Liver (tissue), 9 donors: ENCODE results near the gene MAFG. TPM values are rescaled to one million over a fixed set of nuclear protein-coding genes. Genes with fewer than 3 reads are reported as not detected.

Experiments
- DNase-seq: peaks from one replicate; pipeline ENCODE4 v3.0.0-alpha.2; 2017; ENCODE audit warnings: low spot score
- H3K27ac ChIP-seq, 2 donors: one replicate each; pipeline ENCODE4 v1.7.0; 2013; ENCODE audit warnings: inconsistent platforms in 2 of 2, low read length in 2 of 2, control low read depth in 1 of 2, low read depth in 1 of 2, mild to moderate bottlenecking in 1 of 2
- H3K27me3 ChIP-seq, 4 donors: one replicate each; pipeline versions ENCODE4 v1.6.1 to v1.7.0; 2013; ENCODE audit warnings: low read length in 3 of 4, inconsistent platforms in 1 of 4, mild to moderate bottlenecking in 1 of 4, moderate library complexity in 1 of 4; ENCODE audit not compliant: control insufficient read depth in 4 of 4, insufficient read depth in 4 of 4
- H3K36me3 ChIP-seq, 4 donors: one replicate each; pipeline versions ENCODE4 v1.6.1 to v1.7.0; 2013; ENCODE audit warnings: low read length in 3 of 4, mild to moderate bottlenecking in 3 of 4, low read depth in 1 of 4, moderate library complexity in 1 of 4; ENCODE audit not compliant: control insufficient read depth in 4 of 4, insufficient read depth in 3 of 4
- H3K4me1 ChIP-seq, 4 donors: one replicate each; pipeline versions ENCODE4 v1.6.1 to v1.7.0; 2013; ENCODE audit warnings: low read length in 3 of 4, mild to moderate bottlenecking in 3 of 4, moderate library complexity in 1 of 4; ENCODE audit not compliant: control insufficient read depth in 4 of 4, insufficient read depth in 4 of 4
- H3K4me3 ChIP-seq, 3 donors: one replicate each; pipeline versions ENCODE4 v1.6.1 to v1.7.0; 2013; ENCODE audit warnings: low read length in 3 of 3, control low read depth in 1 of 3, low read depth in 1 of 3, mild to moderate bottlenecking in 1 of 3
- H3K9ac ChIP-seq, 2 donors: one replicate each; pipeline ENCODE4 v1.7.0; 2013; ENCODE audit warnings: low read length in 2 of 2, mild to moderate bottlenecking in 2 of 2, moderate library complexity in 2 of 2, control low read depth in 1 of 2, low read depth in 1 of 2
- H3K9me3 ChIP-seq, 4 donors: one replicate each; pipeline versions ENCODE4 v1.6.1 to v1.7.0; 2013; ENCODE audit warnings: low read length in 3 of 4; ENCODE audit not compliant: control insufficient read depth in 4 of 4
- EGR1 ChIP-seq, 2 donors: IDR thresholded peaks; 2 replicates each; pipeline ENCODE4 v1.6.1; 2016 to 2018; ENCODE audit warnings: antibody characterized with exemption in 2 of 2, low read depth in 2 of 2
- FOXA1 ChIP-seq: IDR thresholded peaks from 2 replicates; pipeline ENCODE4 v1.6.1; 2016; ENCODE audit warnings: antibody characterized with exemption
- FOXA2 ChIP-seq: IDR thresholded peaks from 2 replicates; pipeline ENCODE4 v1.6.1; 2016; ENCODE audit warnings: antibody characterized with exemption
- GABPA ChIP-seq, 2 donors: IDR thresholded peaks in 1 of 2; conservative IDR thresholded peaks in 1 of 2; 2 replicates each; pipeline ENCODE4 v1.6.1; 2016; ENCODE audit warnings: antibody characterized with exemption in 2 of 2, mild to moderate bottlenecking in 1 of 2, moderate library complexity in 1 of 2
- HNF4A ChIP-seq, 2 donors: conservative IDR thresholded peaks; 2 replicates each; pipeline ENCODE4 v1.6.1; 2016; ENCODE audit warnings: antibody characterized with exemption in 2 of 2, mild to moderate bottlenecking in 2 of 2
- HNF4G ChIP-seq: IDR thresholded peaks from 2 replicates; pipeline ENCODE4 v1.6.1; 2016; ENCODE audit warnings: antibody characterized with exemption
- JUND ChIP-seq, 2 donors: IDR thresholded peaks; 2 replicates each; pipeline ENCODE4 v1.6.1; 2016; ENCODE audit warnings: antibody characterized with exemption in 2 of 2
- NR2F2 ChIP-seq: IDR thresholded peaks from 2 replicates; pipeline ENCODE4 v1.6.1; 2016; ENCODE audit warnings: antibody characterized with exemption
- RAD21 ChIP-seq, 2 donors: IDR thresholded peaks; 2 replicates each; pipeline ENCODE4 v1.6.1; 2016; ENCODE audit warnings: antibody characterized with exemption in 2 of 2, mild to moderate bottlenecking in 2 of 2
- RXRA ChIP-seq, 2 donors: IDR thresholded peaks; 2 replicates each; pipeline ENCODE4 v1.6.1; 2017 to 2018; ENCODE audit warnings: antibody characterized with exemption in 2 of 2, mild to moderate bottlenecking in 1 of 2
- SP1 ChIP-seq: IDR thresholded peaks from 2 replicates; pipeline ENCODE4 v1.6.1; 2018; ENCODE audit warnings: antibody characterized with exemption, mild to moderate bottlenecking
- TAF1 ChIP-seq: conservative IDR thresholded peaks from 2 replicates; pipeline ENCODE4 v1.6.1; 2016; ENCODE audit warnings: antibody characterized with exemption, mild to moderate bottlenecking
- YY1 ChIP-seq: IDR thresholded peaks from 2 replicates; pipeline ENCODE4 v1.6.1; 2016; ENCODE audit warnings: antibody characterized with exemption, mild to moderate bottlenecking
- WGBS: extraction: QIAGEN DNeasy Blood & Tissue Kit; methylation state at CpG from one replicate; pipeline ENCODE4 v1.1.7; 2013; 5-methylcytosine and 5-hydroxymethylcytosine counted together
- polyA plus RNA-seq, 2 donors: library from polyadenylated mRNA; stranded (reverse) in 1 of 2; unstranded in 1 of 2; fragments of 200-250 nt in 1 of 2; fragments of >200 nt in 1 of 2; fragmentation: Nextera tagmentation in 1 of 2; extraction: Ambion mirVana in 1 of 2; gene quantifications; one replicate each; pipeline versions ENCODE4 v1.2.1 to v1.2.3, GENCODE V29; 2013 to 2015
- total RNA-seq, 2 donors: library from RNA; depleted of rRNA; stranded (reverse); fragments of >200 nt; gene quantifications; one replicate each; pipeline ENCODE4 v1.2.3, GENCODE V29; 2014
- TF ChIP-seq, protein P1 (sequence below): IDR thresholded peaks from 2 replicates; pipeline ENCODE4 v1.6.1; 2016; ENCODE audit warnings: antibody characterized with exemption
- TF ChIP-seq, protein P2 (sequence below): IDR thresholded peaks from 2 replicates; pipeline ENCODE4 v1.6.1; 2016; ENCODE audit warnings: antibody characterized with exemption
- TF ChIP-seq, protein P3 (sequence below): IDR thresholded peaks from 2 replicates; pipeline ENCODE4 v1.6.1; 2016; ENCODE audit warnings: antibody characterized with exemption, mild to moderate bottlenecking
- TF ChIP-seq, protein P4 (sequence below): IDR thresholded peaks from 2 replicates; pipeline ENCODE4 v1.6.1; 2016; ENCODE audit warnings: antibody characterized with exemption
- TF ChIP-seq, protein P5 (sequence below): fragments of 150-350 bp; IDR thresholded peaks from 2 replicates; pipeline ENCODE4 v1.5.1; 2017; ENCODE audit warnings: improper control_type of control experiment, low read depth, low read length; ENCODE audit not compliant: missing input control
- donor health status: healthy.
- donor health status: healthy.
- donor health status: healthy.
- donor health status: healthy.
- donor health status: healthy.

The MAFG gene
- total and polyA plus RNA-seq, 4 donors = 3.0 to 17.0 (median 8.9) TPM

DNA sequence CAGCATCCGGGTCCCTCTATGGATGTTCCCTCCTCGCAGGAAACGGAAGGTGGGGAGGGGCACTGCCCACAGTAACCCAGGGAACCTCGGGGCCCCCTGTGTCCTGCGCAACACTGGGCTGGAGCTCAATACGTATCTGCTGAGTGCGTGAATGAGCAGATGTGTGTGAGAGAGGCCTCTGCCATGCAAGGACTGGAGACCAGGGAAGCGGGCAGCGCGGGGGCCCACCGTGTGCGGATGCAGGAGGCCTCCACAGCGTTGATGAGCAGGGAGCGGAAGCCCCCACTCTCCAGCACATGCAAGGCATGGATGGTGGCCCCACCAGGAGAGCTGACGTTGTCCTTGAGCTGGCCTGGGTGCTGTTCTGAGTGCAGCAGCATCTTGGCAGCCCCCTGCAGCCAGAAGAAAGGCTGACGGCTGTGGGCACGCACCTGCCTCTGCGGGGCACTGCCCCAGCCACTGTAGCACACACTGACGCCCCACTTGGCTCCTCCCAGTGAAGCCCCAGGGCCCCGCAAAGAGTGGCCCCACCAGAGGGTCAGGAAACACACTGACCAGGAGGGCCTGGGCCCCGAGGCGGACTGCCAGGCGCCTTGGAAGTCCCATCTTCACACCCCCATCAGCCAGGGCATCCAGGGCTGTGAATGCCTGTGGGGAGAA lies 6.7 kb upstream of the MAFG start (continued):
- TF ChIP-seq, protein P1, sequence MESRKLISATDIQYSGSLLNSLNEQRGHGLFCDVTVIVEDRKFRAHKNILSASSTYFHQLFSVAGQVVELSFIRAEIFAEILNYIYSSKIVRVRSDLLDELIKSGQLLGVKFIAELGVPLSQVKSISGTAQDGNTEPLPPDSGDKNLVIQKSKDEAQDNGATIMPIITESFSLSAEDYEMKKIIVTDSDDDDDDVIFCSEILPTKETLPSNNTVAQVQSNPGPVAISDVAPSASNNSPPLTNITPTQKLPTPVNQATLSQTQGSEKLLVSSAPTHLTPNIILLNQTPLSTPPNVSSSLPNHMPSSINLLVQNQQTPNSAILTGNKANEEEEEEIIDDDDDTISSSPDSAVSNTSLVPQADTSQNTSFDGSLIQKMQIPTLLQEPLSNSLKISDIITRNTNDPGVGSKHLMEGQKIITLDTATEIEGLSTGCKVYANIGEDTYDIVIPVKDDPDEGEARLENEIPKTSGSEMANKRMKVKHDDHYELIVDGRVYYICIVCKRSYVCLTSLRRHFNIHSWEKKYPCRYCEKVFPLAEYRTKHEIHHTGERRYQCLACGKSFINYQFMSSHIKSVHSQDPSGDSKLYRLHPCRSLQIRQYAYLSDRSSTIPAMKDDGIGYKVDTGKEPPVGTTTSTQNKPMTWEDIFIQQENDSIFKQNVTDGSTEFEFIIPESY = no peak
- TF ChIP-seq RAD21 (IDR thresholded peaks at IDR 0.05) (no peak), FOXA2 (no peak), EGR1 (IDR thresholded peaks at IDR 0.05; ENCODE audit: low read depth in 2 of 2) (no peak), FOXA1 (no peak)
- TF ChIP-seq, protein P2, sequence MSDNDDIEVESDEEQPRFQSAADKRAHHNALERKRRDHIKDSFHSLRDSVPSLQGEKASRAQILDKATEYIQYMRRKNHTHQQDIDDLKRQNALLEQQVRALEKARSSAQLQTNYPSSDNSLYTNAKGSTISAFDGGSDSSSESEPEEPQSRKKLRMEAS = no peak
- TF ChIP-seq, protein P3, sequence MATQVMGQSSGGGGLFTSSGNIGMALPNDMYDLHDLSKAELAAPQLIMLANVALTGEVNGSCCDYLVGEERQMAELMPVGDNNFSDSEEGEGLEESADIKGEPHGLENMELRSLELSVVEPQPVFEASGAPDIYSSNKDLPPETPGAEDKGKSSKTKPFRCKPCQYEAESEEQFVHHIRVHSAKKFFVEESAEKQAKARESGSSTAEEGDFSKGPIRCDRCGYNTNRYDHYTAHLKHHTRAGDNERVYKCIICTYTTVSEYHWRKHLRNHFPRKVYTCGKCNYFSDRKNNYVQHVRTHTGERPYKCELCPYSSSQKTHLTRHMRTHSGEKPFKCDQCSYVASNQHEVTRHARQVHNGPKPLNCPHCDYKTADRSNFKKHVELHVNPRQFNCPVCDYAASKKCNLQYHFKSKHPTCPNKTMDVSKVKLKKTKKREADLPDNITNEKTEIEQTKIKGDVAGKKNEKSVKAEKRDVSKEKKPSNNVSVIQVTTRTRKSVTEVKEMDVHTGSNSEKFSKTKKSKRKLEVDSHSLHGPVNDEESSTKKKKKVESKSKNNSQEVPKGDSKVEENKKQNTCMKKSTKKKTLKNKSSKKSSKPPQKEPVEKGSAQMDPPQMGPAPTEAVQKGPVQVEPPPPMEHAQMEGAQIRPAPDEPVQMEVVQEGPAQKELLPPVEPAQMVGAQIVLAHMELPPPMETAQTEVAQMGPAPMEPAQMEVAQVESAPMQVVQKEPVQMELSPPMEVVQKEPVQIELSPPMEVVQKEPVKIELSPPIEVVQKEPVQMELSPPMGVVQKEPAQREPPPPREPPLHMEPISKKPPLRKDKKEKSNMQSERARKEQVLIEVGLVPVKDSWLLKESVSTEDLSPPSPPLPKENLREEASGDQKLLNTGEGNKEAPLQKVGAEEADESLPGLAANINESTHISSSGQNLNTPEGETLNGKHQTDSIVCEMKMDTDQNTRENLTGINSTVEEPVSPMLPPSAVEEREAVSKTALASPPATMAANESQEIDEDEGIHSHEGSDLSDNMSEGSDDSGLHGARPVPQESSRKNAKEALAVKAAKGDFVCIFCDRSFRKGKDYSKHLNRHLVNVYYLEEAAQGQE = no peak

DNA sequence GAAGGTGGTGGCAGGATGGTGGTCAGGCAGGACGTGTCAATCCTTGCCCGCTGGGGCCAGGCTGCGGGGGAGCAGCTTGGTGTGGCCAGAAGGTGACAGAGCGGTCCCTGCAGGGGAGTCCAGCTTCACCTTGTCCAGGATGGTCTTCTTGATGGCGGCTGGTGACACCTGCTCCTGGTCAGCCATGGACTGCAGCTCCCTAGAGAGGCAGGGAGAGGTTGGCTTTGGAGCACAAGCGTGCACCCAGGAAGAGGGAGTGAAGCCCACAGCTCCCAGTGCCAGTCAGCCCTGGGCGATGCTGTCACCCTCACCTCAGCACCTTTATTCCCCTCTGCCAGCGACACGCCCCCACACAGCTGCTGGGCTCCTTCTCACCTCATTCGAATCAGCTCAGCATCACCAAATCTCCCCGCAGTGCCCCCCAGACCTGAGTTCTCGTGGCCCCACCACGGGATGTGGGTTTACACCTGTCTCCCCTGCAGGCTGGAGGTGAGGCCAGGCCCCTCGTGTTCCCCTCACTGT lies 5.7 kb upstream of the MAFG start:
- H3K36me3 ChIP-seq = no peaks in the 10 kb centered on the region
- no peak overlapping the region for H3K27ac ChIP-seq
- no peak overlapping the region for H3K4me3 ChIP-seq
- TF ChIP-seq TAF1 = no peak
- TF ChIP-seq HNF4G = no peak
- no peak for TF ChIP-seq RXRA (IDR thresholded peaks at IDR 0.05)
- TF ChIP-seq, protein P4, sequence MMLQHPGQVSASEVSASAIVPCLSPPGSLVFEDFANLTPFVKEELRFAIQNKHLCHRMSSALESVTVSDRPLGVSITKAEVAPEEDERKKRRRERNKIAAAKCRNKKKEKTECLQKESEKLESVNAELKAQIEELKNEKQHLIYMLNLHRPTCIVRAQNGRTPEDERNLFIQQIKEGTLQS = no peak
- no peak for TF ChIP-seq SP1
- no peak for TF ChIP-seq JUND (IDR thresholded peaks at IDR 0.05)
- TF ChIP-seq GABPA (IDR thresholded peaks at IDR 0.05 in 1 of 2, conservative IDR thresholded peaks at IDR 0.05 in 1 of 2) = no peak
- H3K4me1 ChIP-seq = peaks cover 8 to 25% (median 13%) of the 10 kb centered on the region in 4 donors
- no peak for DNase-seq
- no peak overlapping the region for H3K9ac ChIP-seq
- H3K27me3 ChIP-seq = no peaks in the 10 kb centered on the region
- WGBS = 93% methylated on average over 14 of the region's 14 CpGs
- H3K9me3 ChIP-seq = no peaks in the 10 kb centered on the region

DNA sequence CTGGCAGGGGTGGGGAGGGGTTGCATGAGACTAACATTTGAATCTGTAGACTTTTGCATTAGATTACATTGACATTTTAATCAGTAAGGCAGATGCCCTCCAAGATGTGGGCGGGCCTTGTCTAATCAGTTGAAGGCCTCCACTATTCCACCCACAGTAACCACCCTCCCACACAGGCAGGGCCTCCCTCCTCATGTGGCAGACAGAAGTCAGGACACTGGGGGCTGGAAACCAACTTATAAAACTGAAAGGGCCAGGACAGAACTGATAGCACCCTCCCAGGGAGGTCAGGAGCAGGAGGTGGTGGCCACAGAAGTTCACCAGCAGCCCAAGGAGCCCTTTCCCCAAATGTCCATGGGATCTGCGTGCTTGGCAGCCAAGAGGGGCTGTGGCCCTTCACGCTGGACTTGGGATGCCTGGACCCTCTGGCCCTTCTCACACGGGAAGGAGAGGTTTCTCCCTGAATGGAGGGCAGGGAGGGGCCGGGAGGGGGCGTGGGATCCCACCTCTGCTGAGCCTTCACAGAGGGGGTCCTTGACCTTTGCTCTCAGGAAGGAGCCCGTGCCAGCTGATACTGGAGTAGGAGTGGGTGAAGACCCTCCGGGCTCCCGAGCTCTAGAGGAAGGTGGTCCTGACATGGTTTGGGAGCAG lies 4.9 kb upstream of the MAFG start:
- WGBS = 82% methylated on average over 9 of the region's 9 CpGs
- DNase-seq = no peak
- Histone ChIP-seq H3K4me1 (peaks cover 8 to 30% (median 18%) of the 10 kb centered on the region in 4 donors), H3K36me3 (no peaks in the 10 kb centered on the region), H3K4me3 (no peak overlapping the region), H3K9ac (no peak overlapping the region), H3K27ac (no peak overlapping the region), H3K9me3 (no peaks in the 10 kb centered on the region), H3K27me3 (no peaks in the 10 kb centered on the region)
- no peak for TF ChIP-seq YY1
- no peak for TF ChIP-seq HNF4A (conservative IDR thresholded peaks at IDR 0.05)
- TF ChIP-seq FOXA1 = no peak
- no peak for TF ChIP-seq GABPA (IDR thresholded peaks at IDR 0.05 in 1 of 2, conservative IDR thresholded peaks at IDR 0.05 in 1 of 2)
- TF ChIP-seq, protein P5, sequence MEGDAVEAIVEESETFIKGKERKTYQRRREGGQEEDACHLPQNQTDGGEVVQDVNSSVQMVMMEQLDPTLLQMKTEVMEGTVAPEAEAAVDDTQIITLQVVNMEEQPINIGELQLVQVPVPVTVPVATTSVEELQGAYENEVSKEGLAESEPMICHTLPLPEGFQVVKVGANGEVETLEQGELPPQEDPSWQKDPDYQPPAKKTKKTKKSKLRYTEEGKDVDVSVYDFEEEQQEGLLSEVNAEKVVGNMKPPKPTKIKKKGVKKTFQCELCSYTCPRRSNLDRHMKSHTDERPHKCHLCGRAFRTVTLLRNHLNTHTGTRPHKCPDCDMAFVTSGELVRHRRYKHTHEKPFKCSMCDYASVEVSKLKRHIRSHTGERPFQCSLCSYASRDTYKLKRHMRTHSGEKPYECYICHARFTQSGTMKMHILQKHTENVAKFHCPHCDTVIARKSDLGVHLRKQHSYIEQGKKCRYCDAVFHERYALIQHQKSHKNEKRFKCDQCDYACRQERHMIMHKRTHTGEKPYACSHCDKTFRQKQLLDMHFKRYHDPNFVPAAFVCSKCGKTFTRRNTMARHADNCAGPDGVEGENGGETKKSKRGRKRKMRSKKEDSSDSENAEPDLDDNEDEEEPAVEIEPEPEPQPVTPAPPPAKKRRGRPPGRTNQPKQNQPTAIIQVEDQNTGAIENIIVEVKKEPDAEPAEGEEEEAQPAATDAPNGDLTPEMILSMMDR = no peak
- TF ChIP-seq, protein P4 = no peak
- no peak for TF ChIP-seq NR2F2
- TF ChIP-seq, protein P1 = no peak
- TF ChIP-seq, protein P2 = no peak
- no peak for TF ChIP-seq SP1
- no peak for TF ChIP-seq JUND (IDR thresholded peaks at IDR 0.05)
- TF ChIP-seq TAF1 = no peak
- no peak for TF ChIP-seq FOXA2
